NCI-H1436 (cell line): ENCODE measurements around the gene SPSB1.
A peak's percentile ranks its signal among the peaks of the same experiment; 100 is the strongest.

Source experiments
- DNase-seq: peaks from one replicate; lab custom pipeline; 2025; lab: John Stamatoyannopoulos, UW

SPSB1 gene

DNA sequence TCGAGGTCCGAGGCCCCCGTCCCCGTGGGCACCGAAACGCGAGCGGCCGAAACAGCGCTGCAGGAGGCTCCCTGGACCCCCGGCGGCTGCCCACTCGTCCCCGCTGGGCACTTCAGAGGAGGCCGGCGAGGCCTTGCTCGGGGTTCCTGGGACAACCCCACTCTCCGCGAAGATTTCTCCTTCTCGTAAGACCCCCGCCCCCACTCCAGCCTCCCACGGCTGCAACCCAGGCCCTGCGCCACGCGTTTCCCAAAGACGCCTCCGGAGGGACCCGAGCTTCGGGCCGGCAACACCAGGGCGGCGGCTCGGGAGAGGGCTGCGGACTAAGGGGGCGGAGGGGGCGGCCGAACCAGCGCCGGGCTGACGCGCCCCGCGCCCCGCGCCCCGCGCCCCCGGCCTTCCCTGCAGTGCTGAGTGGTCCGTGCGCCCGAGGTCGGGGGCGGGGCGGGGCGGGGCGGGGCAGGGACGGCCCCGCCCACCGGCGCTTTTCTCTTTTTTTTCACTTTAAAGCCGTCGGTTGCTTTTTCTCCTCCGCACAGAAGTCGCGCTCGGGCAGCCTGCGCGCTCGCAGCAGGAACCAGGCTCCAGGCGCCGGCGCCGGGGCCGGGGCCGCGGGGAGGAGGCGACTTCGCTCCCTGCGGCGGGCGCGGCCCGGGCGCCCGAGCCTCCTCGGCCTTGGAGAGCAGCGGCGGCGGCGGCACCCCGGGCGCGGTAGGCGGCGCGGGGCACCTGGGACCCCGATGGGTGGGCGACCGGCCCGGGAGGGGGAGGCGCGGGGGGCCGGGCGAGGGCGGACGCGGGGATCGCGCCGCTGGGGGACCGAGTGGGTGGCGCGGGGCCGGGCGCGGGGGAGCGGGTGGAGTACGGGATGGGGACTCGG, at the start of gene SPSB1:
TSS of gene SPSB1 (plus strand) at position 534 of the 880 bp plus-strand sequence. CDS start 62,998 bp downstream, outside the sequence.
- DNase-seq, result peak; percentile 47

DNA sequence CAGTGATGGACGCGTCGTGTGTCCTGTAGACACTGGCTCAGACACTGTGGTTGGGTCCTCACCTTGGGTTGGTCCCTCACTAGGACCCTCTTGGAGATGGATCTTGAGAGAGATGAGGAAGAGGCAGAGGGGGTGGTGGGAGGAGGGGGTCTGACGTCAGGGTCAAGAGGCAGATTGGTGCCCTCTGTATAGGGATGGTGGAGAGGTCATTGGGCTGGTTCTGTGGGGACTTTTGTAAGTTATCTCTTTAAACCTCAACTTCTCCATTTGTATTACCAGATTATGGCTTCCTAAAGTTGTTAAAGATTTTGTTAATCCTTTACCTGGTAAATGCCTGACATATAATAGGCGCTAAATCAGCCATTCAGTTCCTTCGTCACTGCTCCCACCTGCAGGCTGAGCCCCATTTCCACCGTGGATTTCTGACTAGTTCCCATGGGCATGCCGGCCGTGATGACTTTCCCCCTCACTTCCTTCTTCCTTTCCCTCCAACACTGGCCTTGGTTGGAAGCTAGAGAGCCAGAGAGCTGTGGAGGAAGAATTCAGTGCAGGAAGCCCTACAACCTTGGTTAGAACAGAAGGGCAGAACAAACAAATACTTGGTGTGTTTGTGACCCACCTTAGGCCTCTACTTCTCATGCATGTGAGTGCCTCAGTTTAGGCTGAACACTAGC, 49.5 kb upstream of the SPSB1 start:
- DNase-seq, result no peak

DNA sequence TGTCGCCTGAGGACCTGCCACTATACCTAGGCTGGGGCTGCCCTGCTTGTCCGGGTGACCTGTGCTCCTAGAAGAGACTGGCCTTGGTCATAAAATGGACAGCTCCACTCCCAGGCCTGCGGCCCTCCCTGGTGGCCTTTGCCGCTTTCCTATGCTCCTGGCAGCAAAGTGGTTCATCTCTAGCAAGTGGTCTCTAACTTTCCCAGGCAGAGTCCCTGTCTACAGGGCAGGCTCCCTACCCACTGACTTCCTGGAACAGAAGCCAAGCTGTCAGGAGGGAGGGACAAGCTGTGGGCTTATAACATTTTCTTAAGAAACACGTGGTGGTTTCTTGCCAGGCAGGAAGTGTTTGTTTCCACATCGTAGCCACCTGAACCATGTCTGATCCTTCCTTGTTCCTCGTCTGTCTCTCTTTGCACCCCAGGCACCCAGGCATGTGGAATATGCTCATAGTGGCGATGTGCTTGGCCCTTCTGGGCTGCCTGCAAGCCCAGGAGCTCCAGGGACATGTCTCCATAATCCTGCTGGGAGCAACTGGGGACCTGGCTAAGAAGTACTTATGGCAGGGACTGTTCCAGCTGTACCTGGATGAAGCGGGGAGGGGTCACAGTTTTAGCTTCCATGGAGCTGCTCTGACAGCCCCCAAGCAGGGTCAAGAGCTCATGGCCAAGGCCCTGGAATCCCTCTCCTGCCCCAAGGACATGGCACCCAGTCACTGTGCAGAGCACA, 48.0 kb upstream of the SPSB1 start:
- DNase-seq, result no peak

DNA sequence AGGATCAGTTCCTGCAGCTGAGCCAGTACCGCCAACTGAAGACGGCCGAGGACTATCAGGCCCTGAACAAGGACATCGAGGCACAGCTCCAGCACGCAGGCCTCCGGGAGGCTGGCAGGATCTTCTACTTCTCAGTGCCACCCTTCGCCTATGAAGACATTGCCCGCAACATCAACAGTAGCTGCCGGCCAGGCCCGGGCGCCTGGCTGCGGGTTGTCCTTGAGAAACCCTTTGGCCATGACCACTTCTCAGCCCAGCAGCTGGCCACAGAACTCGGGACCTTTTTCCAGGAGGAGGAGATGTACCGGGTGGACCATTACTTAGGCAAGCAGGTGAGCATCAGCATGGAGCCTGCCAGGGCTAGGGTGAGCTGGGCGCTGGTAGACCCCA, 47.5 kb upstream of the SPSB1 start:
- no peak for DNase-seq

DNA sequence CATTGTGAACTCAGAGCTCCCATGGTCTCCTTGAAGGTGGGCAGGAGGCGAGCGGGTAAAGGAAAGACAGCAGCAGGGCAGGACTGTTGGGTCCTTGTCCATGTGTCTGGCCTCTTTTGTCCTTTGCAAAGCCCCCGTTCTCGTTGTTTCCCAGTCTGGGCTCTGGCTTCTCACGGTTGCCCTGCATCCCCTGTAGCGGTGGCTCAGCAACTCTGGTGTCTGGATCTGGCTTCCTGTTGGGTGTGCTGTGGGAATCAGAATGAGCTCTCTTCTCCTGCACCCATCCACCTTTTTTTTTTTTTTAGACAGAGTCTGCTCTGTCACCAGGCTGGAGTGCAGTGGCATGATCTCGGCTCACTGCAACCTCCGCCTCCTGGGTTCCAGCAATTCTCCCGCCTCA, 47.0 kb upstream of the SPSB1 start:
- DNase-seq, result no peak

DNA sequence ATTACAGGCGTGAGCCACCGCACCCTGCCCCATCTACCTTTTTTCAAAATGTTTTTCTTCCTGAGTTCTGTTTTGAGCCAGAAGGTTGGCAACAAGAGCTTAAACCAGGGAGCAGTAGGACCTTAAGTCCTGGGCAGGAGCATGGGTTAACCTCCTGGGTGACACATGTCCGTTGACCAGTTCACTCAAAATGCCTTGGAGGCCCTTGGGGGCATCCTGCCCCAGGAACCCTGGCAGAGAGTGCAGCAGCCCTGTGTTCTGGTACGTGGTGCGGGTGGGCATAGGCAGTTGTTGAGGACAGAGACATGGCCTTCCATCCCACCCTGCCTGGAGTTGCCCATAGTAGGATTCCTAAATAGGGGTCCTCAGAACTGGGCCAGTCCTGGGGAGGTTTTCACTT, 46.5 kb upstream of the SPSB1 start:
- DNase-seq, result no peak

DNA sequence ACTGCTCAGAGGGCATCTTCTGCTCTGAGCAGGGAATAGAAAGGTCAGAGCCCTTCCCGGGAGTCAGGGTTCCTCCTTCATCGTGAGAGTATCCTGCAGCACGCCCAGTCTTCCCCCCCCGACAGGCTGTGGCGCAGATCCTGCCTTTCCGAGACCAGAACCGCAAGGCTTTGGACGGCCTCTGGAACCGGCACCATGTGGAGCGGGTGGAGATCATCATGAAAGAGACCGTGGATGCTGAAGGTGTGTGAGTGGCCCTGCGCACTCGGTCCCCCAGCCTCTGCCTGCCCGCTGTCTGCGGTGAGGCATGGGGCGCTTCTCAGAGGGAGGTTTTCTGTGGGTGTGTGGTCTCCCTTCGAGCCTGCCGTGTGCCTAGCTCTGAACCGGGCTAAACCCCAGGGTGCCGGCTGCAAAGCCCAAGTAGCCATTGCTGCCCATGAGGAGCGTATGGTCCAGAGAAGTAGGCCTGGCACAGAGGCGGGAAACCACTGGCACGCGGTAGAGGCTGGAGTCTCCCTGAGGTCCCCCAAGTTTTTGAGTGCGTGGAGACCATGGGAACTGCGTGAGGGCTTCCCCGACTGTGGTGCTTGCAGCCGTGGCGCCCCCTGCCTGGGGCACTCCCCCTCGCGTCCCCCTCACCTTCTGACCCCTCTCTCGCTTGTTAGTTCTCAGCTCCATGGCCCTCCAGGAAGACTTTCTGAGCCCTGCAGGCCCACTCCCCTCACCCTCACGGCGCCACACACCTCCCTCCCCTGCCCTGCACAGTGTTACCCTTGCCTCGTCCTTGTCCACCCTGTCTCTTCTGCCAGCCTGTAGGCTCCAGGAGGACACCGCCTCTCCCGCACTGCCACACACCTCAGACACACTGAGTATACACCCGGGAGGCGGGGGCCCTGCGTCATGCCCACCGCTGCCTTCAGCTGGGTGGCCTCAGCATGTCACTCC, 45.6 kb upstream of the SPSB1 start:
- DNase-seq, result no peak

DNA sequence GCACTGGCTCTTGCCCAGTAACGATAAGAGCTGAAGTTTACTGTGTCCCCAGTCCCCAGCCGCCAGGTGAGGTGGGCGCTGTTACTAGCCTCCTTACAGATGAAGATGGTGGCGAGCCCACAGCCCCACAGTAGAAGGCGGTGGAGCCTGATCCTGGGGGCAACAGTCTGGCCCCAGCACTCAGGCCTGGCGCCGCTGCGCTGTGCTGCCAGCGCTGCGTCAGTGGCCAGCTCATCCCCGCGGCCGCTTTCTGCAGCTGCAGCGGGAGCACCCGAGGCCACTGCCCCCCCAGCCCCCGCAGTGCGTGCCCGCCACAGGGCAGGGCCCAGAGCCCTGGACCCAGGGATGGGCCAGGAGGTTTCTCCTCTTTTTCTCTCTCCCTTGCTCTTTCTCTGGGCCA, 44.8 kb upstream of the SPSB1 start:
- DNase-seq, result no peak

DNA sequence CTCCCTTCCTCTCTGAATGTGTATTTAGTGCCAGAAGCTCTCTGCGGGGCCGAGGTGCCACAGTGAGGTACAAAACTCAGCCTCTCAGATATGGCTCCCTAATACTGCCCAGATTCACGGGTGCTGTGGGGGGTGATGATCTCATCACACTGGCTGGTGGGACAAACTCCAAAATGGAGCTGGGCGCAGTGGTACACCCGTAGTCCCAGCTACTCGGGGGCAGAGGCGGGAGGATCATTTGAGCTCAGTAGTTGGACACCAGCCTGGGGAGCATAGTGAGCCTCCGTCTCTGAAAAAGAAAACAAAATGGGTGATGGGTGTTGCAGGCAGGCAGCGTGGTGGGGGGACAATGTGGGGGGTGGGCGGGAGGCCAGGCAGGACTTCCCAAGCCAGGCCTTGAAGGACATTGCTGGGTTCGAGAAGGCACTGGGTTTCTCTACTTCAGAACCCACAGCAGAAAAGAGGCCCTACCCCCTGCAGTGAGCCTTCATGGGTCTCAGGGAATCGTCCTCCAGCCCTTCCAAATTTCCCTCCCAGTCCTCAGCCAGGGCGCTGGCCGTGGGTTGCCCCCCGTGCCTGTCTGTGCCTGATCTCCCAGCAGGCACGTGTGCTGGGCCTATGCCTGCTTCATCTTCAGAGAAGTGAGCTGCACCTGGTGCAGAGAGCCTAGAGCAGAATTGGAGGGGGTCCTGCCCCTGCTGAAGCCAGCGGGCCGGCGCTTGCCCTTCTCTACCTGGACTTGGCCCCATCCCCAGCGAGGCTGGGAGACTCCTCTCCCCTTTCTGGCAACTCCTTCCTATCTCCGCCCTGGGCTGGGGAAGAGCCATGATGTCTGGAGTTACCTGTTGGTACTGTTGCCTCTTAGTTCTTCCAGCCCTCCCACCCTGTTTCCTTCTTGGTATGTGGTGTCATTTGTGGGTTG, 44.1 kb upstream of the SPSB1 start:
- no peak for DNase-seq

DNA sequence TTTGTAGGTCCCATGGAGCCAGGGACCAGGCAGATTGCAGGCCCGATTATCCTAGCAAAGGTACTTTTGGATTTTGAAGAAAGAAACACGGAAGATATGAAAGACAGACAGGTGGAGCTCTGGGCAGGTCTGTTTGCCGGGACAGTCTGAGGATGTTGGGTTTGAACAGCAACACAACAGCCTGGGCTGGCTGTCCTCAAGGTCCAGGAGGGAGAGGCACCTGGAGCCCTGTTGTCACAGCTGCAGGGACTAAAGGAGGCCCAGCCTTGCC, 43.5 kb upstream of the SPSB1 start:
- no peak for DNase-seq

DNA sequence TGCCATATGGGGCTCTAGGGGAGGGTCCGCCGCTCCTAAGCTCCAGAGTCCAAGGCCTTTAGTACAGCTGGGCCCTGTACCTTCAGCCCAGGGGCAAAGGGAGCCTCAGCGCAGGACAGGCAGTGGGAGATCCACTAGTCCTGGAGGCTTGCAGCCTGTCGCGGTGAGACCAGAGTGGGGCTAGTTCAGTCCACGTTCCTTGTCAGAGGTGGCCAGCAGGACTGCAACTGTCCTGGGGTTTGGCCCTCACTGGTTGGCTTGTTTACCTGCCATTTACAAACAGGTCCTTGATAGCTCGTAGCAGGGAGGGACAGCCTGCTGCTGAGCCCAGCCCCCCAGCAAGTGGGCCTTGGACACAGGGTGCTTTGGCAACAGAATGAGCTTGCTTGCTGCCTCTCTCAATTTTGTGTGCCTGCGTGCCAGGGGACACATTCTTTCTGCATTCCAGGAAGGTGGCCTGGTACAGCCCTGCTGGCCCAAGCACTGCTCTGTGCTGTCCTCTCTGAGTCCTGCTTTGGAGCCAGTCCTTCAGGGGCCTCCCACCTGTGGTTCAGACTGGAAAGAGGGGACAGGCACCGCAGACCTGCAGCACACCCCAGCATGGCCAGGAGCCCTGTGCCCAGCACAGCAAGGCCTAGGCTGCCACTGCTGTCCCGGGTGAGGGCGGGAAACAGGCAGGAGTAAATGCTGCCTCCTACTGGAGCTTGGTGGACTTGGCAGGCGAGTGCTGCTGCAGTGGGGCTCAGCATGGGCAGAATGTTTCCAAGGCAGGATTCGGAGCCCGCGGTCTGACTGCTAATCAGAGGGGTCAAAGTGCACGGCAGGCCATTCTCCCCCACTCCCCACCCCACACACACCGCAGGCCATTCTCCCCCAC, 42.9 kb upstream of the SPSB1 start:
- no peak for DNase-seq

DNA sequence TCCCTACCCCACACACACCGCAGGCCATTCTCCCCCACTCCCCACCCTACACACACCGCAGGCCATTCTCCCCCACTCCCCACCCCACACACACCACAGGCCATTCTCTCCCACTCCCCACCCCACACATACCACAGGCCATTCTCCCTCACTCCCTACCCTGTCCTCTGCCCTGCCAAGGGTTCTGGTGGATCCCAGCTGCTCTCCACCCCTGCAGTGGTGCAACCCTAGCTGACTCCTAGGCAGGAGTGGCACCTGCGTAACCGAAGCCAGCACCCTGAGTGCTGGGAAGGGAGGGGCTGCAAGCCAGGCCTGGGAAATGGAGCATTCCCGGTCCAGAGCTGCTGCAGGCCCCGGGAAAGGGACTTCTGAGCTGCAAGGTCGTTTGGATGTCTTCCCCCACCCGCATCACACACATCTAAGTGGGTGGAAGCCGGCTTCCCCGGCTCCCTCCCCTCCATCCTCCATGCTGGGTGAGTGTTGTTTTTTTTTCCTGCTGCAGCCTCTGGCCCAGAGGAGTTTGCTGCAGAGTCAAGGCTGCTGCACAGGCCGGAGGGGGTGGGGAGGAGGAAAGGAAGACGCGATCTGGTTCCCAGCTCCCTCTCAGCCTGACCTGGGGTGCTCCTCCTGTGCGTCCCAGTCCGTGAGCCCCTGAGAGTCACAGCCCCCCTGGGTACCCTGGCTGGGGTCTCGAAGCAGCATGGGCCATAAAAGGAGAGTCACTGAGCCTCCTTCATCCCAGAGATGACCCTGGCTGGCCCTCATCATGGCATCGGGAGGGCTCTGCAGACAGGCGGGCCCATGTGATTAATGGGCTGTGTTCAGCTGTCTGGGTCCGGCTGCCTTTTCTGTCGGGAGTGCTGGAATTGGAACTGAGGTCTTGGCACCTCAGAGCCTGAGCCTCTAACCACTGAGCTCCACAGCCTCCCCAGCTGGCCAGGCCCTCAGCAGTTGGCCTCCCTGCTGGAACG, 42.0 kb upstream of the SPSB1 start:
- no peak for DNase-seq

DNA sequence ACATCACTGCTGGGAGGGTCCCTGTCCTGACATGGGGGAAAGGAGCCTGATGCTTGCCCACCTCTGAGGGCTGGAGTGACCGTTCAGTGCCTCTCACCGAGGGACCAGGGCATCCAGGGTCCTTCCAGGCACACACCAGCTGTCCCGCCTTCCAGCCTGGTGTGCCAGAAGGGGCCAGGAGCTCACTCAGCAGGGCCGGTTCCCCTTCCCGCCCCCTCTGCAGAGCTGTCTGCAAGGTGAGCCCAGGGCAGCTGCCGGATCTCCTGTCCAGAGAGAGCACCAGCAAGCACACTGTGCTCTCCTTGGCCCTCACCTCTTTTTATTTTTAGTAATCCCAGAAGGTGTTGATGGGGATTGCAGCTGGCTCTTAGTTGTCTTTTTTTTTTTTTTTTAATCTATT, 41.2 kb upstream of the SPSB1 start:
- DNase-seq, result no peak

DNA sequence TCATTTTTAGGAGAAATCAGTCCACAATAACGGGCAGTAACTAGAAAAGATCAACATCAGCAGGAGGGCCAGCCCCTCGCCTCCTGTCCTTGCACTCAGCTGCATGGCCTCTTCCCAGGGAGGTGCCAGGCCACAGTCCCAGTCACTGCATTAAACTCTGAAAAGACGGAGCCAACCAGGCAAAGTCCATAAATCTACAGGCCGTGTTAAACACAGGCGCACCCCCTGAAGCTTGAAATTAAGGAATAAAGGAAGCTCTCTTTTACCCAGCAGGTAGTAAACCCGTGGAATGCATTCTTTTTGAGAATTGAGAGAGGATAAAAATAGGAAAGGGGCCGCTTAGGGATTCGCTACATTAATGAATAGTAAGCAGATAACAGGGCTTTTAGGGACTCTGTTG, 39.7 kb upstream of the SPSB1 start:
- no peak for DNase-seq

DNA sequence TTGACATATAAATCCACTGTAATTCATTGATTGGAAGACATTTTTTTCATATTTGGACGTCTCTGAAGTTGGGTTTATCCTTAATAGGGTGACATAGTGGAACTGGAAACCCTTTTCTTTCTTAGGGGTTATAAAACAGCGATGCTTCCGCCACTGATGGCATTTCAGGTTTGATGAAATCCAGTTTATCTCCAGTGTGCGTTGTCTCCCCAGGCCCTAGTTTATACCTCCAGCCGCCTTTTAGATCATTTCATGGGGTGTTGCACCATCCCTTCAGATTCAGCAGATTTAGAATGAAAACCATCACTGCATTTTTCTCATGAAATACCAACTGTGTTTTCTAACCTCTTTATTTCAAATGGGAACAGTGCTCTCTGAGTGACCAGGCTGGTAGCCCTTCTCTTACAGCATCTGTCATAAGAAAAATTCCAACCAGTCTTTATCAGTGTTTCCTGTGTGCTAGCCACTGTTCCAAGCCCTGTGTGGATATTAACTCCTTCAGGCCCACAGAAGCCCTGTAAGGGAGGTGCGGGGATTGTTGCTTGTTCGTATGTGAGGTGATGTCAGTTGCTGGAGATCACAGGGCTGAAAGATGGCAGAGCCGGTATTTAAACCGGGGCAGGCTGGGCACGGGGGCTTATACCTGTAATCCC, 39.1 kb upstream of the SPSB1 start:
- DNase-seq, result no peak

DNA sequence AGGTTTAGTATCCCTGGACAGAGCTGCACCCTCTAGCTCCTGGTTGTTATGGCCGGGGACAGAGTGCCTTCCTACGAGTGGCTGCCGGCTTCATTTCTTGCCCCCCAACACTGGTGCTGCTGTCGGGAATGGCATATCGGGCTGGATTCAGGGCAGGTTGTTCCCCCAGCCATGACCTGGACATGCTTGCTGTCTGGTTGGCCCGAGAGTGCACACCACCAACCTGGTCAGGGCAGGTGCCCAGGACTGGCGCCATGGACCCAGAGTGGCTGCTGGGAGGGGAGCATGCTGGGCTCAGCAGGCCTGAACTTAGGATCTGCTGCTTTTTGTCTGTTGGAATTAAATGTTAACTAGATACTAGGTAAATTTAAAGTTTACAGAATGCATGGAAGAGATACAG, 36.4 kb upstream of the SPSB1 start:
- DNase-seq, result no peak

DNA sequence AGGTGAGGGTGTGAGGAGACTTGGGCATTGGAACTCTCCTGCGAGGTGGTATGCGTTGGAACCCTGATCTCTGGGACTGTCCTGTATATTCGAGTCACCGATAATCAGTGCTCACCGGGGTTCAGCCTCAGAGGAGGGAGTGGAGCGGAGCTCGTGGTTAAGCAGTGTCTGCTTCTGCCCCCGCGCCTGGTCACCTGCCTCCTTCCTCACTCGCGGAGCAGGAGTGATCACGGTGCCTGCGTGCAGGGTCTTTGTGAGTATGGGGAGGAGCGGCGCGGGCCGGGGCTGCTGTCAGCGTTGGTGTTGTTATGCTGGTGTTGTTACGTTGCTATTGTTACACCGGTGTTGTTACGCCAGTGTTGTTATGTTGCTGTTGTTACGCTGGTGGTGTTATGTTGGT, 34.8 kb upstream of the SPSB1 start:
- DNase-seq, result no peak

DNA sequence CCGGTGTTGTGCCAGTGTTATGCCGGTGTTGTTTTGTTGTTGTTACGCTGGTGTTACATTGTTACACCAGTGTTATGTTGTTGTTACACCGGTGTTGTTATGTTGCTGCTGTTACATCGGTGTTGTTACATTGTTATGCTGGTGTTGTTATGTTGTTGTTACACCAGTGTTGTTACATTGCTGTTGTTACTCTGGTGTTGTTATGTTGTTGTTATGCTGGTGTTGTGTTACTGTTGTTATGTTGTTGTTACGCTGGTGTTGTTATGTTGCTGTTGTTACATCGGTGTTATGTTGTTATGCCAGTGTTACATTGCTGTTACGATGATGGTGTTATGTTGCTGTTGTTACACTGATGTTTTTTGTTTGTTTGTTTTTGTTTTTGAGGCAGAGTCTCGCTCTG, 34.1 kb upstream of the SPSB1 start:
- no peak for DNase-seq
